H1 (cell line): ENCODE results near the gene MZF1. TPM values are rescaled to one million over a fixed set of nuclear protein-coding genes. Genes with fewer than 3 reads are reported as not detected.
A peak's percentile ranks its signal among the peaks of the same experiment; 100 is the strongest.

ENCODE experiments used
- CTCF ChIA-PET: fragments of 300-600 bp; sonication (Branson Sonifier 250); formaldehyde crosslinking; loops from one replicate; lab custom pipeline; 2021; ENCODE audit not compliant: partially characterized antibody; lab: Charles Lee
- POLR2A ChIA-PET: fragments of 300-600 bp; sonication (Branson Sonifier 250); formaldehyde crosslinking; loops from one replicate; lab custom pipeline; 2021; ENCODE audit warnings: inconsistent platforms; ENCODE audit not compliant: partially characterized antibody; lab: Charles Lee
- DNase-seq, 2 experiments: peaks; one replicate each; pipeline versions ENCODE4 v3.0.0 to v3.0.0-alpha.2; 2010 to 2022; ENCODE audit warnings: low spot score in 2 of 2, low read depth in 1 of 2, mixed read lengths in 1 of 2
- FAIRE-seq: peaks from 2 replicates; lab custom pipeline; 2011; peaks lifted over from hg19 to GRCh38; lab: Jason Lieb, UNC
- H2AFZ ChIP-seq: 2 replicates; pipeline ENCODE4 v1.8.1; 2012; ENCODE audit warnings: low read length, inconsistent platforms
- H2AK5ac ChIP-seq: 2 replicates; pipeline ENCODE4 v1.6.1; 2013; ENCODE audit warnings: low read depth, low read length
- H2BK120ac ChIP-seq: replicated peaks from 2 replicates; pipeline ENCODE3; 2013; ENCODE audit warnings: low read depth, low read length, inconsistent platforms
- H2BK12ac ChIP-seq: 2 replicates; pipeline ENCODE4 v1.6.1; 2013; ENCODE audit warnings: low read depth, low read length
- H2BK15ac ChIP-seq: 2 replicates; pipeline ENCODE4 v1.6.1; 2013; ENCODE audit warnings: low read length
- H2BK20ac ChIP-seq: 2 replicates; pipeline ENCODE4 v1.6.1; 2013; ENCODE audit warnings: low read length
- H2BK5ac ChIP-seq: 2 replicates; pipeline ENCODE4 v1.6.1; 2013; ENCODE audit warnings: low read depth, low read length
- H3K14ac ChIP-seq: 2 replicates; pipeline ENCODE4 v1.6.1; 2013; ENCODE audit warnings: inconsistent platforms; ENCODE audit not compliant: insufficient read length
- H3K18ac ChIP-seq: 2 replicates; pipeline ENCODE4 v1.6.1; 2013; ENCODE audit warnings: low read length; ENCODE audit errors: extremely low read depth
- H3K23ac ChIP-seq: 2 replicates; pipeline ENCODE4 v1.6.1; 2013; ENCODE audit warnings: inconsistent platforms; ENCODE audit not compliant: insufficient read length
- H3K23me2 ChIP-seq: 2 replicates; pipeline ENCODE4 v1.6.1; 2013; ENCODE audit warnings: low read depth, low read length
- H3K27ac ChIP-seq: 2 replicates; pipeline ENCODE4 v1.6.1; 2011; ENCODE audit warnings: low read depth, low read length, inconsistent platforms
- H3K27me3 ChIP-seq, 4 experiments: replicated peaks in 1 of 4; 1 replicate in 1 of 4; 2 replicates in 3 of 4; pipeline versions ENCODE4 v1.6.1 to v1.8.1; 2011 to 2013; ENCODE audit warnings: low read length in 3 of 4, mild to moderate bottlenecking in 3 of 4, inconsistent platforms in 2 of 4, mixed read lengths in 2 of 4, moderate library complexity in 1 of 4; ENCODE audit not compliant: control insufficient read depth in 3 of 4, insufficient read depth in 3 of 4; ENCODE audit errors: extremely low read depth in 1 of 4
- H3K36me3 ChIP-seq, 4 experiments: 2 replicates each; pipeline versions ENCODE4 v1.6.1 to v1.8.1; 2011 to 2013; ENCODE audit warnings: mild to moderate bottlenecking in 4 of 4, low read length in 3 of 4, moderate library complexity in 2 of 4, control low read depth in 1 of 4, inconsistent platforms in 1 of 4; ENCODE audit not compliant: insufficient read depth in 4 of 4, control insufficient read depth in 2 of 4
- H3K4ac ChIP-seq: replicated peaks from 2 replicates; pipeline ENCODE3; 2013; ENCODE audit warnings: low read length, low read depth, mixed read lengths, inconsistent platforms; ENCODE audit not compliant: insufficient read length
- H3K4me1 ChIP-seq, 4 experiments: replicated peaks in 1 of 4; 1 replicate in 1 of 4; 2 replicates in 3 of 4; pipeline versions ENCODE4 v1.6.1 to v1.8.1; 2011 to 2013; ENCODE audit warnings: low read length in 3 of 4, inconsistent platforms in 2 of 4, mixed read lengths in 1 of 4; ENCODE audit not compliant: insufficient read depth in 4 of 4, control insufficient read depth in 3 of 4
- H3K4me2 ChIP-seq, 2 experiments: 2 replicates each; pipeline versions ENCODE4 v1.6.1 to v1.8.1; 2011 to 2013; ENCODE audit warnings: low read depth in 2 of 2, low read length in 2 of 2, control low read depth in 1 of 2, inconsistent platforms in 1 of 2, mild to moderate bottlenecking in 1 of 2; ENCODE audit not compliant: insufficient read depth in 1 of 2
- H3K4me3 ChIP-seq, 4 experiments: fragments of 200-600, 300-600 bp in 1 of 4; sonication (generic), shearing (Covaris generic), sonication (Bioruptor Twin) in 1 of 4; 2 replicates each; pipeline versions ENCODE4 v1.5.1 to v1.8.1; 2011 to 2016; ENCODE audit warnings: low read length in 4 of 4, low read depth in 3 of 4, control low read depth in 2 of 4, inconsistent platforms in 2 of 4, mild to moderate bottlenecking in 2 of 4, mixed read lengths in 1 of 4, moderate library complexity in 1 of 4; ENCODE audit not compliant: insufficient read depth in 2 of 4; ENCODE audit errors: extremely low read depth in 1 of 4
- H3K56ac ChIP-seq: replicated peaks from 2 replicates; pipeline ENCODE3; 2013; ENCODE audit warnings: low read depth, mild to moderate bottlenecking, mixed read lengths, low read length, inconsistent platforms; ENCODE audit not compliant: insufficient read length
- H3K79me1 ChIP-seq: 2 replicates; pipeline ENCODE4 v1.6.1; 2013; ENCODE audit warnings: low read depth, low read length, control low read depth
- H3K79me2 ChIP-seq, 2 experiments: 2 replicates each; pipeline versions ENCODE4 v1.6.1 to v1.8.1; 2012 to 2013; ENCODE audit warnings: low read length in 2 of 2, mild to moderate bottlenecking in 2 of 2, inconsistent platforms in 1 of 2; ENCODE audit not compliant: insufficient read depth in 2 of 2, control insufficient read depth in 1 of 2
- H3K9ac ChIP-seq, 4 experiments: replicated peaks in 1 of 4; 1 replicate in 1 of 4; 2 replicates in 3 of 4; pipeline versions ENCODE4 v1.6.1 to v1.8.1; 2011 to 2013; ENCODE audit warnings: low read depth in 3 of 4, low read length in 3 of 4, control low read depth in 2 of 4, mild to moderate bottlenecking in 2 of 4, moderate library complexity in 2 of 4, inconsistent platforms in 1 of 4; ENCODE audit errors: extremely low read depth in 1 of 4
- H3K9me3 ChIP-seq, 2 experiments: 2 replicates each; pipeline versions ENCODE4 v1.6.1 to v1.8.1; 2012 to 2013; ENCODE audit warnings: mild to moderate bottlenecking in 2 of 2, moderate library complexity in 2 of 2, control low read depth in 1 of 2, inconsistent platforms in 1 of 2, low read depth in 1 of 2, low read length in 1 of 2, mixed read lengths in 1 of 2; ENCODE audit not compliant: insufficient read depth in 2 of 2
- H4K20me1 ChIP-seq, 2 experiments: replicated peaks in 1 of 2; 2 replicates each; pipeline versions ENCODE3 to v1.8.1; 2011 to 2013; ENCODE audit warnings: inconsistent platforms in 2 of 2, low read length in 2 of 2, mild to moderate bottlenecking in 1 of 2; ENCODE audit not compliant: insufficient read depth in 2 of 2, control insufficient read depth in 1 of 2
- H4K5ac ChIP-seq: 2 replicates; pipeline ENCODE4 v1.6.1; 2013; ENCODE audit warnings: low read length, low read depth, mixed read lengths, inconsistent platforms; ENCODE audit not compliant: insufficient read length
- H4K8ac ChIP-seq: 2 replicates; pipeline ENCODE4 v1.8.0; 2013; ENCODE audit warnings: mild to moderate bottlenecking, moderate library complexity, low read length, inconsistent platforms; ENCODE audit not compliant: insufficient read depth; ENCODE audit errors: extremely low read depth
- H4K91ac ChIP-seq: replicated peaks from 2 replicates; pipeline ENCODE3; 2013; ENCODE audit warnings: low read length, mixed read lengths, inconsistent platforms; ENCODE audit not compliant: insufficient read length
- CBX8 ChIP-seq: fragments of 300-800, 300-1000 bp; sonication (generic); IDR thresholded peaks from 2 replicates; pipeline ENCODE4 v1.7.1; 2016; ENCODE audit warnings: low read depth, low read length, borderline replicate concordance
- CREB1 ChIP-seq: IDR thresholded peaks from 2 replicates; pipeline ENCODE4 v1.6.1; 2012; ENCODE audit warnings: inconsistent platforms
- FOSL1 ChIP-seq: IDR thresholded peaks from 2 replicates; pipeline ENCODE4 v1.6.1; 2011; ENCODE audit warnings: mild to moderate bottlenecking, low read depth, low read length, moderate library complexity; ENCODE audit not compliant: insufficient read depth
- GTF2F1 ChIP-seq: IDR thresholded peaks from 2 replicates; pipeline ENCODE4 v1.6.1; 2012; ENCODE audit warnings: low read depth, low read length, improper control_type of control experiment, borderline replicate concordance
- JUN ChIP-seq: IDR thresholded peaks from 2 replicates; pipeline ENCODE4 v1.6.1; 2011; ENCODE audit warnings: low read depth, mild to moderate bottlenecking, improper control_type of control experiment, low read length
- MAFK ChIP-seq: IDR thresholded peaks from 2 replicates; pipeline ENCODE4 v1.6.1; 2012; ENCODE audit warnings: low read depth, mild to moderate bottlenecking, improper control_type of control experiment, low read length
- POU5F1 ChIP-seq: IDR thresholded peaks from 2 replicates; pipeline ENCODE4 v1.6.1; 2011; ENCODE audit warnings: low read depth, mild to moderate bottlenecking, low read length, moderate library complexity
- RAD21 ChIP-seq, 2 experiments: IDR thresholded peaks in 1 of 2; conservative IDR thresholded peaks in 1 of 2; 2 replicates each; pipeline ENCODE4 v1.6.1; 2011; ENCODE audit warnings: low read depth in 2 of 2, low read length in 2 of 2, improper control_type of control experiment in 1 of 2, inconsistent platforms in 1 of 2, mild to moderate bottlenecking in 1 of 2, moderate library complexity in 1 of 2
- SP1 ChIP-seq: IDR thresholded peaks from 2 replicates; pipeline ENCODE4 v1.6.1; 2011; ENCODE audit warnings: low read depth, low read length
- SP2 ChIP-seq: IDR thresholded peaks from 2 replicates; pipeline ENCODE4 v1.6.1; 2012; ENCODE audit warnings: mild to moderate bottlenecking, low read length, inconsistent platforms
- TAF1 ChIP-seq: IDR thresholded peaks from 2 replicates; pipeline ENCODE4 v1.6.1; 2011; ENCODE audit warnings: mild to moderate bottlenecking, low read depth, low read length
- TAF7 ChIP-seq: optimal IDR thresholded peaks from 2 replicates; pipeline ENCODE3; 2011; ENCODE audit warnings: low read depth, mild to moderate bottlenecking, inconsistent platforms, low read length, moderate library complexity, borderline replicate concordance
- TCF12 ChIP-seq: IDR thresholded peaks from 2 replicates; pipeline ENCODE4 v1.6.1; 2011; ENCODE audit warnings: low read depth, mild to moderate bottlenecking, low read length
- YY1 ChIP-seq: IDR thresholded peaks from 2 replicates; pipeline ENCODE4 v1.6.1; 2011; ENCODE audit warnings: low read depth, mild to moderate bottlenecking, low read length
- polyA plus RNA-seq, 7 experiments: library from polyadenylated mRNA; depleted of rRNA in 3 of 7; stranded (reverse) in 5 of 7; unstranded in 2 of 7; fragments of >200 nt in 5 of 7; fragments of 200-250 nt in 2 of 7; gene quantifications; 1 replicate in 5 of 7; 2 replicates in 1 of 7; 4 replicates in 1 of 7; pipeline versions ENCODE4 v1.2.1 to v1.2.3, GENCODE V29; 2011 to 2013; ENCODE audit warnings: missing spikeins in 2 of 7, mixed read lengths in 2 of 7
- total RNA-seq: library from RNA; stranded (reverse); fragmentation: NEBNext Ultra II Directional; extraction: Animal tissue kit (Norgen Biotek cat#: 25700); gene quantifications from 2 replicates; pipeline ENCODE4 v1.2.1, GENCODE V29; 2021
- TF ChIP-seq, protein P1 (sequence below): IDR thresholded peaks from 2 replicates; pipeline ENCODE4 v1.6.1; 2011; ENCODE audit warnings: low read depth, mild to moderate bottlenecking, low read length; ENCODE audit not compliant: insufficient read depth

MZF1 gene
- total and polyA plus RNA-seq, 2 of the 8 experiments (the other 6 are each of a cell fraction or from before 2014, with no cell fraction given) = 15.2 to 25.0 TPM

DNA sequence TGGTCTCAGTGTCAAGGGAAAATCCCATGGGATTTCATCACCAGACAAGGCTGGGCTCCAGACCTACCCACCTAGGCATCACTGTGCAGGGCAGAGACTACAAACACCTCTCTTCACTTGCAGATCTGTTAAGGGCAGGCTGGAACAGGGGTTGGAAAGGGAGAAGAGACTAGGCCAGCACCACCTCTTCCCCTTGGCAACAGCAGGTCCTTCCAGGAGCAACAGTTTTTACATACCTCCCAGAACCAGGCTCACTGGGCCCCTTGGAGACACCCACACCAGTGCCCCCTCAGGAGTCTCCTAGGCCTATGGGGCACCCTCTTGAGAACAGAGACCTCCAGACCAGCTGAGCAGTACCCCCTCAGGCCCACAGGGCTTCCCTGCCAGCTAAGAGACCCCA, 12.2 kb downstream of the MZF1 start:
- Histone ChIP-seq H3K4me2 (no peak overlapping the region; a peak in 1 of 4 replicates), H3K9me3 (no peaks in the 10 kb centered on the region), H3K36me3 (peaks cover 6 to 12% (median 10%) of the 10 kb centered on the region in 4 experiments), H2BK12ac (0 out of 2 replicates have a peak overlapping the region, but pooled peaks have one; percentile 2), H3K14ac (no peak overlapping the region), H3K18ac (no peak overlapping the region), H2AK5ac (no peak overlapping the region), H2AFZ (no peak overlapping the region), H3K79me1 (no peaks in the 10 kb centered on the region; the same call in 1 of the 2 replicates), H3K27me3 (peaks cover 0 to 16% (median 6%) of the 10 kb centered on the region in 4 experiments; a peak in 4 of 7 replicates), H4K91ac (no peak overlapping the region), H3K4ac (no peak overlapping the region), H4K5ac (no peak overlapping the region), H4K8ac (no peak overlapping the region), H3K23me2 (peaks cover 26% of the 10 kb centered on the region), H4K20me1 (peaks cover 0 to 7% of the 10 kb centered on the region in 2 experiments), H2BK5ac (no peak overlapping the region), H2BK120ac (no peak overlapping the region), H3K79me2 (peaks cover 7 to 19% of the 10 kb centered on the region in 2 experiments), H3K23ac (no peak overlapping the region), H3K4me3 (no peak overlapping the region), H3K4me1 (peaks cover 0 to 35% (median 15%) of the 10 kb centered on the region in 4 experiments; a peak in 6 of 7 replicates), H3K56ac (no peak overlapping the region), H3K9ac (no peak overlapping the region), H2BK20ac (no peak overlapping the region), H2BK15ac (no peak overlapping the region), H3K27ac (no peak overlapping the region)
- FAIRE-seq (no peak), DNase-seq (no peak)
- TF ChIP-seq TAF7 (no peak), MAFK (no peak), RAD21 (IDR thresholded peaks at IDR 0.05 in 1 of 2, conservative IDR thresholded peaks at IDR 0.05 in 1 of 2; ENCODE audit: low read depth in 2 of 2, low read length in 2 of 2) (no peak), CREB1 (no peak), POU5F1 (no peak), SP2 (no peak), JUN (no peak), CBX8 (no peak), FOSL1 (no peak), TAF1 (no peak), TCF12 (no peak), SP1 (no peak), YY1 (no peak), GTF2F1 (no peak)
- TF ChIP-seq, protein P1, sequence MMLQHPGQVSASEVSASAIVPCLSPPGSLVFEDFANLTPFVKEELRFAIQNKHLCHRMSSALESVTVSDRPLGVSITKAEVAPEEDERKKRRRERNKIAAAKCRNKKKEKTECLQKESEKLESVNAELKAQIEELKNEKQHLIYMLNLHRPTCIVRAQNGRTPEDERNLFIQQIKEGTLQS = no peak
- ChIA-PET CTCF (interaction anchor here (1.0 to 7.3 kb wide), 4 partner anchors 15 to 46 kb away, joined by 4 to 35 read pairs (median 10); partner anchors contain the start of gene ZBTB45), POLR2A (interaction anchor here (1.1 to 17.2 kb wide), 5 partner anchors 10 to 42 kb away, joined by 4 to 434 read pairs (median 80); partner anchors contain the start of genes CHMP2A, MZF1, SLC27A5 and TRIM28)
